Cardiac fibroblast (primary cell): ENCODE measurements around the gene PNMA3.
"Not testable (repeated sequence)": the region's sequence is repeated elsewhere in the genome, so short reads cannot be mapped to it uniquely, and the experiment has no call there.

Source experiments
- DNase-seq, 2 donors: peaks; one replicate each; pipeline versions ENCODE4 v3.0.0 to v3.0.0-alpha.2; 2010; ENCODE audit warnings: low read depth in 2 of 2
- H3K4me3 ChIP-seq, 2 donors: replicated peaks in 1 of 2; 1 replicate in 1 of 2; 2 replicates in 1 of 2; pipeline ENCODE4 v1.5.1; 2011; ENCODE audit warnings: low read depth in 2 of 2, low read length in 2 of 2, mild to moderate bottlenecking in 2 of 2, moderate library complexity in 1 of 2
- CTCF ChIP-seq: IDR thresholded peaks from one replicate; pipeline ENCODE4 v1.5.1; 2011; ENCODE audit warnings: low read depth, mild to moderate bottlenecking, low read length, inconsistent platforms

PNMA3 gene, protein sequence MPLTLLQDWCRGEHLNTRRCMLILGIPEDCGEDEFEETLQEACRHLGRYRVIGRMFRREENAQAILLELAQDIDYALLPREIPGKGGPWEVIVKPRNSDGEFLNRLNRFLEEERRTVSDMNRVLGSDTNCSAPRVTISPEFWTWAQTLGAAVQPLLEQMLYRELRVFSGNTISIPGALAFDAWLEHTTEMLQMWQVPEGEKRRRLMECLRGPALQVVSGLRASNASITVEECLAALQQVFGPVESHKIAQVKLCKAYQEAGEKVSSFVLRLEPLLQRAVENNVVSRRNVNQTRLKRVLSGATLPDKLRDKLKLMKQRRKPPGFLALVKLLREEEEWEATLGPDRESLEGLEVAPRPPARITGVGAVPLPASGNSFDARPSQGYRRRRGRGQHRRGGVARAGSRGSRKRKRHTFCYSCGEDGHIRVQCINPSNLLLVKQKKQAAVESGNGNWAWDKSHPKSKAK

GRCh38 chrX:153055871-153056749, at the start of gene PNMA3:
Gene PNMA3 (plus strand): TSS chrX:153056470. CDS start chrX:153057056, 586 bp downstream.
- no peak within 1 kb of the TSS for H3K4me3 ChIP-seq
- DNase-seq: no peak

DNA sequence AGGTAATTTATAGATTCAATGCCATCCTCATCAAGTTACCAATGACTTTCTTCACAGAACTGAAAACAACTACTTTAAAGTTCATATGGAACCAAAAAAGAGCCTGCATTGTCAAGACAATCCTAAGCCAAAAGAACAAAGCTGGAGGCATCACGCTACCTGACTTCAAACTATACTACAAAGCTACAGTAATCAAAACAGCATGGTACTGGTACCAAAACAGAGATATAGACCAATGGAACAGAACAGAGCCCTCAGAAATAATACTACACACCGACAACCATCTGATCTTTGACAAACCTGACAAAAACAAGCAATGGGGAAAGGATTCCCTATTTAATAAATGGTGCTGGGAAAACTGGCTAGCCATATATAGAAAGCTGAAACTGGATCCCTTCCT, 39.1 kb upstream of the PNMA3 start:
- H3K4me3 ChIP-seq, DNase-seq: not testable (repeated sequence)

More at GRCh38 chrX:153055871-153056749, at the start of gene PNMA3:
- TF ChIP-seq CTCF: no peak

- no peak overlapping the region for H3K4me3 ChIP-seq
- no peak for TF ChIP-seq CTCF
- no peak for DNase-seq
Observed at GRCh38 chrX:153019166-153019565, 37.1 kb upstream of the PNMA3 start.

- not testable (repeated sequence) for H3K4me3 ChIP-seq, DNase-seq
Observed at GRCh38 chrX:153026501-153026900, 29.8 kb upstream of the PNMA3 start.

- H3K4me3 ChIP-seq, DNase-seq: not testable (repeated sequence)
Observed at GRCh38 chrX:153028487-153028886, 27.8 kb upstream of the PNMA3 start.

DNA sequence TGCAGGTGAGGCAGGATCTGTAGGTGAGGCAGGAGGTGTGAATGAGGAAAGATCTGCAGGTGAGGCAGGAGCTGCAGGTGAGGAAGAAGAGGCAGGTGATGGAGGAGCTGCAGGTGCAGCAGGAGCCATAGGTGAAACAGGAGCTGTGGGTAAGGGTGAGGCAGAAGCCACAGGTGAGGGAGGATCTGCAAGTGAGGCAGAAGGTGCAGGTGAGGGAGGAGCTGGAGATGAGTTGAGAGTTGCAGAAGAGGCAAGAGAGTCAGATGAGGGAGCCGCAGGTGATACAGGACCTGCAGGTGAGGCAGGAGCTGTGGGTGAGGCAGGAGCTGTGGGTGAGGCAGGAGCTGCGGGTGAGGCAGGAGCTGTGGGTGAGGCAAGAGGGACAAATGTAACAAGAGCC, 27.1 kb upstream of the PNMA3 start:
- no peak for TF ChIP-seq CTCF
- no peak overlapping the region for H3K4me3 ChIP-seq

DNA sequence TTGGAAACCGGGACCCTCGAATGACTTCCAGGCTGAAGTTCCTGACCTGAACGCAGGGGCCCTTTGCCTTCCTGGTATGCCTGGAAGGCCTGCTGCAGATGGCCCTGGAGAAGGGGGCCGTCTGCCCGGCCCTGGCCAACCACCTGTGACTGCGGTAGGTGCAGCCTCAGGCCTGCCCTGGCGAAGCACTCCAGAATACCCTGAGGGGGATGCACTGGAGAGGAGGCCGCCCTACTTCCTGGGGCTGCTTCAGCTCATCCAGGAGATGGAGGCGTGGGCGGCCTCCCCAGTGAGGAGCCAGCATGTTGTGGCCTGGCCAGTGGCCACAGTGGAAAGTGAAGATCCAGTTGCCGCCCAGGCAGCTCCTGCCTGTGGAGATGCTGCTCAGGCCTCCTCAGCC, 26.4 kb upstream of the PNMA3 start:
- no peak for DNase-seq

More for the DNA sequence above, 27.1 kb upstream of the PNMA3 start:
- DNase-seq: no peak

More for the DNA sequence above, 26.4 kb upstream of the PNMA3 start:
- TF ChIP-seq CTCF: no peak
- no peak overlapping the region for H3K4me3 ChIP-seq
